ENCODE data around the gene ZC2HC1B. TPM values are rescaled to one million over a fixed set of nuclear protein-coding genes. Genes with fewer than 3 reads are reported as not detected.

The ZC2HC1B gene
- total and polyA plus RNA-seq, 9 of the 15 experiments (the other 6 are each of a cell fraction or from before 2014, with no cell fraction given), result not detected

DNA sequence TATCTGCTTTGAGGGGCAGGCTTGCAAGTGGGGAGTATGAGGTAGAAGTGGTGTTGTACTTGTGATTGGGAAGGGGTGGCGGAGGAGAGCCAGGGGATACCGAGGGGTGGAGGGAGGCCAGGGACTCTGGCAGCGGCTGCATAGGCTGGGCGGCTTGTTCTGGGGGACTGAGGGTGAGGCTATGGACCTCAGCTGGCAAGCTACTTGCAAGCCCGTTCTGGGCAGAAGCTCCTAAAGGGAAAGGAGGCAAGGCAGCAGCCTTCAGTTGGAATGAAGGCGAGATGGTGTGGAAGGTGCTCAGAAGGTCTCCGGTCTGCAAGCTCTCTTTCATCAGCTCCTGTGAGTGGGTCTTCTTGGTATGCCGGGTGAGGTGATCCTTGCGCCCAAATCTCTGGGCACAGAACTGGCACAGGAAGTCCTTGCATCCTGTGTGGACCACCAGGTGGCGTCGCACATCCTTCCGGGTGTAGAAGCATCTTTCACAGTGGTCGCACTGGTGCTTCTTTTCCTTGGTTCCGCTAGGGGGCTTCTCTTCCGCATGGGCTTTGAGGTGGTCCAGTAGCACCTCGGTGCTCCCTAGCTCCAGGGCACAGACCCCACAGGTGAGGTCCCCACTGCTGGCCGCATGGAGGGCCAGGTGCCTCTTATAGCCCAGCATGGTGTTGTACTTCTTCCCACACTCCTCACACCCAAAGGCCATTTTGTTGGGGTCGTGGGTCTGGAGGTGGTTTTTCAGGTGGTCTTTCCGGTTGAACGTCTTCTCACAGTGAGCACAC is 77.8 kb downstream of the ZC2HC1B start (continued):
- TF ChIP-seq, protein P1, sequence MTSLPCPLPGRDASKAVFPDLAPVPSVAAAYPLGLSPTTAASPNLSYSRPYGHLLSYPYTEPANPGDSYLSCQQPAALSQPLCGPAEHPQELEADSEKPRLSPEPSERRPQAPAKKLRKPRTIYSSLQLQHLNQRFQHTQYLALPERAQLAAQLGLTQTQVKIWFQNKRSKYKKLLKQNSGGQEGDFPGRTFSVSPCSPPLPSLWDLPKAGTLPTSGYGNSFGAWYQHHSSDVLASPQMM (CRISPR knock-in tag; IDR thresholded peaks at IDR 0.05), result no peak
- TF ChIP-seq, protein P2, sequence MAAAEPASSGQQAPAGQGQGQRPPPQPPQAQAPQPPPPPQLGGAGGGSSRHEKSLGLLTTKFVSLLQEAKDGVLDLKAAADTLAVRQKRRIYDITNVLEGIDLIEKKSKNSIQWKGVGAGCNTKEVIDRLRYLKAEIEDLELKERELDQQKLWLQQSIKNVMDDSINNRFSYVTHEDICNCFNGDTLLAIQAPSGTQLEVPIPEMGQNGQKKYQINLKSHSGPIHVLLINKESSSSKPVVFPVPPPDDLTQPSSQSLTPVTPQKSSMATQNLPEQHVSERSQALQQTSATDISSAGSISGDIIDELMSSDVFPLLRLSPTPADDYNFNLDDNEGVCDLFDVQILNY (CRISPR knock-in tag; IDR thresholded peaks at IDR 0.05), result no peak
- no peak for TF ChIP-seq CSDE1 (IDR thresholded peaks at IDR 0.05)
- no peak for TF ChIP-seq ZSCAN29 (IDR thresholded peaks at IDR 0.05)
- no peak for TF ChIP-seq ZEB2 (IDR thresholded peaks at IDR 0.05)
- peak; percentile 29; the same call in 1 of the 2 replicates for TF ChIP-seq MECOM (CRISPR knock-in tag; IDR thresholded peaks at IDR 0.05)
- TF ChIP-seq, protein P3, sequence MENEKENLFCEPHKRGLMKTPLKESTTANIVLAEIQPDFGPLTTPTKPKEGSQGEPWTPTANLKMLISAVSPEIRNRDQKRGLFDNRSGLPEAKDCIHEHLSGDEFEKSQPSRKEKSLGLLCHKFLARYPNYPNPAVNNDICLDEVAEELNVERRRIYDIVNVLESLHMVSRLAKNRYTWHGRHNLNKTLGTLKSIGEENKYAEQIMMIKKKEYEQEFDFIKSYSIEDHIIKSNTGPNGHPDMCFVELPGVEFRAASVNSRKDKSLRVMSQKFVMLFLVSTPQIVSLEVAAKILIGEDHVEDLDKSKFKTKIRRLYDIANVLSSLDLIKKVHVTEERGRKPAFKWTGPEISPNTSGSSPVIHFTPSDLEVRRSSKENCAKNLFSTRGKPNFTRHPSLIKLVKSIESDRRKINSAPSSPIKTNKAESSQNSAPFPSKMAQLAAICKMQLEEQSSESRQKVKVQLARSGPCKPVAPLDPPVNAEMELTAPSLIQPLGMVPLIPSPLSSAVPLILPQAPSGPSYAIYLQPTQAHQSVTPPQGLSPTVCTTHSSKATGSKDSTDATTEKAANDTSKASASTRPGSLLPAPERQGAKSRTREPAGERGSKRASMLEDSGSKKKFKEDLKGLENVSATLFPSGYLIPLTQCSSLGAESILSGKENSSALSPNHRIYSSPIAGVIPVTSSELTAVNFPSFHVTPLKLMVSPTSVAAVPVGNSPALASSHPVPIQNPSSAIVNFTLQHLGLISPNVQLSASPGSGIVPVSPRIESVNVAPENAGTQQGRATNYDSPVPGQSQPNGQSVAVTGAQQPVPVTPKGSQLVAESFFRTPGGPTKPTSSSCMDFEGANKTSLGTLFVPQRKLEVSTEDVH (IDR thresholded peaks at IDR 0.05; ENCODE audit: low read depth, partially characterized antibody), result no peak
- no peak for TF ChIP-seq KLF10 (CRISPR knock-in tag; IDR thresholded peaks at IDR 0.05)
- no peak for TF ChIP-seq ERF (CRISPR knock-in tag; IDR thresholded peaks at IDR 0.05)
- no peak for TF ChIP-seq ZNF197 (CRISPR knock-in tag; IDR thresholded peaks at IDR 0.05; ENCODE audit: low read depth)
- no peak for TF ChIP-seq ZNF3 (CRISPR knock-in tag; IDR thresholded peaks at IDR 0.05)
- TF ChIP-seq ZNF217 (CRISPR knock-in tag; IDR thresholded peaks at IDR 0.05), result no peak
- TF ChIP-seq, protein P4, sequence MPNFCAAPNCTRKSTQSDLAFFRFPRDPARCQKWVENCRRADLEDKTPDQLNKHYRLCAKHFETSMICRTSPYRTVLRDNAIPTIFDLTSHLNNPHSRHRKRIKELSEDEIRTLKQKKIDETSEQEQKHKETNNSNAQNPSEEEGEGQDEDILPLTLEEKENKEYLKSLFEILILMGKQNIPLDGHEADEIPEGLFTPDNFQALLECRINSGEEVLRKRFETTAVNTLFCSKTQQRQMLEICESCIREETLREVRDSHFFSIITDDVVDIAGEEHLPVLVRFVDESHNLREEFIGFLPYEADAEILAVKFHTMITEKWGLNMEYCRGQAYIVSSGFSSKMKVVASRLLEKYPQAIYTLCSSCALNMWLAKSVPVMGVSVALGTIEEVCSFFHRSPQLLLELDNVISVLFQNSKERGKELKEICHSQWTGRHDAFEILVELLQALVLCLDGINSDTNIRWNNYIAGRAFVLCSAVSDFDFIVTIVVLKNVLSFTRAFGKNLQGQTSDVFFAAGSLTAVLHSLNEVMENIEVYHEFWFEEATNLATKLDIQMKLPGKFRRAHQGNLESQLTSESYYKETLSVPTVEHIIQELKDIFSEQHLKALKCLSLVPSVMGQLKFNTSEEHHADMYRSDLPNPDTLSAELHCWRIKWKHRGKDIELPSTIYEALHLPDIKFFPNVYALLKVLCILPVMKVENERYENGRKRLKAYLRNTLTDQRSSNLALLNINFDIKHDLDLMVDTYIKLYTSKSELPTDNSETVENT (CRISPR knock-in tag; IDR thresholded peaks at IDR 0.05), result peak; percentile 17; the same call in 1 of the 2 replicates

Data from K562 (cell line).